Tracheal epithelial cell (primary cell): ENCODE results near the gene DMRTA2. TPM values are rescaled to one million over a fixed set of nuclear protein-coding genes. Genes with fewer than 3 reads are reported as not detected.

Source experiments
- total RNA-seq: library from RNA; depleted of rRNA; stranded (reverse); fragments of >200 nt; gene quantifications from 2 replicates; pipeline ENCODE4 v1.2.1, GENCODE V29; 2014

Gene DMRTA2
- 8.1 and 10.1 TPM in 2 replicates for total RNA-seq

GRCh38 chr1:50422946-50423669, at the start of gene DMRTA2:
Gene DMRTA2 (minus strand): TSS chr1:50423443. CDS start chr1:50421536, 1,907 bp downstream.

